GM18858 (cell line): Measurements from ENCODE around the gene EPS8L3.

ENCODE experiments used
- ATAC-seq: cut with Tn5 transposase; IDR thresholded peaks from one replicate; pipeline ENCODE4 v1.9.1; 2021; ENCODE audit not compliant: unreplicated experiment

Gene EPS8L3

GRCh38 chr1:109739738-109740614 lies 23.7 kb downstream of the EPS8L3 start:
- no peak for ATAC-seq

GRCh38 chr1:109733236-109733870 lies 30.4 kb downstream of the EPS8L3 start:
- no peak for ATAC-seq

- no peak for ATAC-seq
Measured at GRCh38 chr1:109732390-109732881, 31.3 kb downstream of the EPS8L3 start.

GRCh38 chr1:109730666-109731065 lies 33.1 kb downstream of the EPS8L3 start:
- ATAC-seq = no peak

- no peak for ATAC-seq
Measured at GRCh38 chr1:109728870-109729269, 34.9 kb downstream of the EPS8L3 start.

GRCh38 chr1:109726728-109727373 lies 36.9 kb downstream of the EPS8L3 start:
- ATAC-seq = no peak

GRCh38 chr1:109726007-109726406 lies 37.7 kb downstream of the EPS8L3 start:
- ATAC-seq = no peak

GRCh38 chr1:109725510-109725909 lies 38.2 kb downstream of the EPS8L3 start:
- ATAC-seq = no peak

GRCh38 chr1:109724933-109725332 lies 38.8 kb downstream of the EPS8L3 start:
- no peak for ATAC-seq

GRCh38 chr1:109722908-109723691 lies 40.6 kb downstream of the EPS8L3 start:
- ATAC-seq = no peak

- no peak for ATAC-seq
Measured at GRCh38 chr1:109721971-109722370, 41.8 kb downstream of the EPS8L3 start.

GRCh38 chr1:109721042-109721441 lies 42.7 kb downstream of the EPS8L3 start:
- no peak for ATAC-seq

GRCh38 chr1:109719337-109719837 lies 44.3 kb downstream of the EPS8L3 start:
- ATAC-seq = no peak

- no peak for ATAC-seq
Measured at GRCh38 chr1:109718495-109718894, 45.2 kb downstream of the EPS8L3 start.

- no peak for ATAC-seq
Measured at GRCh38 chr1:109717729-109718128, 46.0 kb downstream of the EPS8L3 start.

GRCh38 chr1:109716570-109717090 lies 47.1 kb downstream of the EPS8L3 start:
- ATAC-seq = no peak

GRCh38 chr1:109716121-109716520 lies 47.6 kb downstream of the EPS8L3 start:
- ATAC-seq = no peak

- no peak for ATAC-seq
Measured at GRCh38 chr1:109714661-109715372, 48.9 kb downstream of the EPS8L3 start.

GRCh38 chr1:109713636-109714035 lies 50.1 kb downstream of the EPS8L3 start:
- no peak for ATAC-seq

GRCh38 chr1:109712321-109712864 lies 51.3 kb downstream of the EPS8L3 start:
- ATAC-seq = no peak
